HG03103 (cell line): ENCODE measurements around the gene CPLX3.
A peak's percentile ranks its signal among the peaks of the same experiment; 100 is the strongest.

Source experiments
- ATAC-seq: cut with Tn5 transposase; IDR thresholded peaks from one replicate; pipeline ENCODE4 v1.9.1; 2021; ENCODE audit warnings: low read depth; ENCODE audit not compliant: unreplicated experiment

Gene CPLX3

GRCh38 chr15:74843891-74844299, 17.5 kb downstream of the CPLX3 start:
- no peak for ATAC-seq

DNA sequence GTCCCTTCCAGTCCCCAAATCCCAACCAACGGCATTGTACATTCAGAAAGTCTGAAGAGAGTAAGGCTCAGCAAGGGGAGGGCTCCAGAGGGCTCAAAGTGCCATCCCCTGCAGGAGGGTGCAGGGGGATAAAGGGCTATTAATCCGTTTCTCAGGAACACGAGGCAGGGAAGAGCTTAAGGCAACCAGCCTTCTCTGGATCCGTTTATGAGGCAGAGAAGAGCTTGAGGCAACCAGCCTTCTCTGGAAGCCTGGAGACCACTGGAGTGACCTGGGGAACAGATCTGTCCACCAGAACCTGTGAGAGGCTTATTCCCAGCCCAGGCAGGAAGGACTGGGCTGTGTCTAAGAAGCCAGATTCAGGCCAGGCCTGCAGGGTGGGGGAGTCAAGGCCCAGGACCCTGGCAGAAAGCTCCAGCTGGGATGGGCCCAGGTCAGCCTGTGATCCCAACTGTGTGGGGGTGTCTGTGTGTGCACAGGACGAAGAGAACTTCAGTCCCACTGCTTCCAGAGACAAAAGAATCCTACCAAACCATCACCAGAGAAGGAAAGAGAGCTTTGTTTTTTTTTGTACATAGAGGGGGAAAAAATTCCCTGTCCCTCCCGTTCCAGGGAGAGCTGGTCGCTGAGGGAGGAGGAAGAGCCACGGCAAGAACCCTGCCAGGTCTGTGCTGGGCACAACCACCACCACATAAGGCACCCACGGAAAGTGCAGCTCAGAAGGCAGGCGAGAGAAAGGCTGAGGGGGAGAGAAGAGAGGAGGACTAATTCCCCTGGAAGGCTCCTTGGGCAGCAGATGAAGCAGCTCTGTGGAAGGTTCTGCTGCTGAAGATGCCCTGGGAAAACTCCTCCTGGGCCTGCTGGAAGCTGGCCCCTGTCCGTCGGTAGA, 18.1 kb downstream of the CPLX3 start:
- no peak for ATAC-seq

GRCh38 chr15:74845208-74845568, 18.8 kb downstream of the CPLX3 start:
- ATAC-seq: no peak

- ATAC-seq: no peak
Measured at GRCh38 chr15:74845581-74845980, 19.2 kb downstream of the CPLX3 start.

DNA sequence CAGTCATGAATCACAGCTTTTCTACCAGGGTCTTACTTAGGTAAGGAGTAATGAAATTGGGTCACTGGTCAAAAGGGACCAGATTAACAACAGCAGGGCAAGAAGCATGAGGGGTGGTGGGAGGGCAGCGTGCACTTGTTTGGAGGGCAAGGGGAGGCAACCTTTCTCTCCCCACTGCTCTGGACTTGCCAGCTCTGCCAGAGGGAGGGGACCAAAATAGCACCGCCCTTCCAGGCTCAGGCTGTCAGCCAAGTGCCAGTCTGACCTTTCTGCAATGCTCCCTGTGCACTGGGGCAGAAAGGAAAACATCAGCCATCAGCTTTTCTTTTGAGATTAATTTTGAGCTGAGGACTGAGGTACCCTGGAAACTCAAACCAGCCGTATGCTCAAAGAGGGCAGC, 21.0 kb downstream of the CPLX3 start:
- ATAC-seq: no peak

DNA sequence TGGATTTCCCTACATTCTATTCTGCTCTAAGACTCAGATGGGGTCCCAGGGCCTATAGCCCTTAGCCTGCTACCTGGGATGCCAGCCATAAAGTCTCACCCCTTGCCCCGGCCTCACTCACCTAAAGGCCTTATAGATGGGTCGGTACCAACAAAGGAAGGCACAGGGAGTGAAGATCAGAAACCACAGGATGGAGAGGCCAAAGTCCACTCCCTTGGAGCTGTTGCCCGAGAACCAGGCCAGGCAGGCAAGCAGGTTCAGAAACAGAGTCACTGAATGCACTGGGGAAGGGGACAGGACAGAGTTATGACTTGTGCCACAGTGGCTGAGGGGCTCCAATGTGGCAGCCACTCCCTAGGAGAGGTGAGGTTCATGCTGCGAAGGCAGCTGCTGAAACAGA, 24.0 kb downstream of the CPLX3 start:
- ATAC-seq: no peak

- no peak for ATAC-seq
Measured at GRCh38 chr15:74851960-74852359, 25.5 kb downstream of the CPLX3 start.

DNA sequence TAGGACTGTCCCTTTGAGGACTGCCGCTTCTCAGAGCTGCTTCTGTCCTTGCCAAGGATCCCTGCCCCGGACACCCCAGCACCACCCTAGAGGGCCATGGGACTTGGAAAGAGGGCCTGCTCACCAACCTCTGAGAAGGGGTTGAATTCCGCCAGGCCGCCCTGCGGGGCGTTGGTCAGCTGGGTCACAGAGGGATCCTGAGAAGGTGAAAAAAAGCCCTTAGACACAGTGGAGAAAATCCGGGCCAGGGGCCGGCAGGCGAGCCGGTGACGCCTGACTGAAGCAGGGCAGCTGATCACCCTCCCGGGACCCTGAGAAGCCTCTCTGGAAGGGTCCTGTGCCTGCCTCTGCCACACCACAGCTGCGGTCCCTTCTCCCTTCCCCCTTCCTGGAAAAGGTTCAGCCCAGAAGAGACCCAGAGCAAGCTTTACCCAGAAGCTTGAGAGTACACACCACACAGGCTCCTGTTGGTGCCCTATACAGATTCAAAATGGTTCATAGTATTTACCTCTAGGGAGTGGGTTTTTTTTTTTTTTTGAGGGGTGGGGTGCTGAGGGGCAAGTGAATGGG, 28.1 kb downstream of the CPLX3 start:
- no peak for ATAC-seq

- ATAC-seq: no peak
Measured at GRCh38 chr15:74855857-74856256, 29.4 kb downstream of the CPLX3 start.

DNA sequence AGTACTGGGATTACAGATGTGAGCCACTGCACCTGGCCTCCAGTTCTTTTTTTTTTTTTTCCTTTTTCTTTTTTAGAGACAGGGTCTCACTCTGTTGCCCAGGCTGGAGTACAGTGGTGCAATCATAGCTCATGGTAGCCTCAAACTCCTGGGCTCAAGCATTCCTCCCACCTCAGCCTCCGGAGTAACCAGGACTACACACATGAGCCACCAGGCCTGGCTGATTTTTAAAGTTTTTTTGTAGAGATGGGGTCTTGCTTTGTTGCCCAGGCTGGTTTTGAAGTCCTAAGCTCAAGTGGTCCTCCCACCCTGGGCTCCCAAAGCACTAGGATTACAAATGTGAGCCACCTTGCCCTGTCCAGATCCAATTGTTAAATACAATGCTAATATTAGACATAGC, 30.1 kb downstream of the CPLX3 start:
- ATAC-seq: no peak

DNA sequence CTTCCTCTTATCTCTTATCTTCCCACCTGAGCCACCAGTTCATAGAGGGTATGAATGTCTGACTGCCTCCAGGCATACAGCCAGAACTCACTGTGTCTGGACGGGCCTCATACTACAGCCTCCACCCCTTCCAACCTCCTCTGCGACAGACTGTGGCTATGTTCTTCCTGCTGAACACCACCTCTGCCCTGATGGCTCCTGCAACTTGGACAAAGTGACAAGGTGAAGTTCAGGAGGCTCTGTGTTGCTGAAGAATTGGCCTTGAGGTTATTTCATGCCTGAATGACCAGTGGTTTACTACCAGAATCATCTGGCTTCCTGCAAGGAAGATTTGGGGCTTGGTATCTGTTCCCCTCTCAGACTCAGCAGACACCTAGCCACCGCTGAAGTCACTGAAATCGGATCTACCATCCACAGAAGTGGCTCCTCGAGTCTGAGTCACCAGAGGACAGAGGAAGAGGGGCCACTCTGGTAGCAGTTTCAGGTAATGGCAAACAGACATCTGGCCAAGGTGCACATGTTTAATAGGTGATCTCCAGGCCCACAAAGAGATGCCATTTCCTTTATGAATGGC, 30.7 kb downstream of the CPLX3 start:
- peak; percentile 58 for ATAC-seq

DNA sequence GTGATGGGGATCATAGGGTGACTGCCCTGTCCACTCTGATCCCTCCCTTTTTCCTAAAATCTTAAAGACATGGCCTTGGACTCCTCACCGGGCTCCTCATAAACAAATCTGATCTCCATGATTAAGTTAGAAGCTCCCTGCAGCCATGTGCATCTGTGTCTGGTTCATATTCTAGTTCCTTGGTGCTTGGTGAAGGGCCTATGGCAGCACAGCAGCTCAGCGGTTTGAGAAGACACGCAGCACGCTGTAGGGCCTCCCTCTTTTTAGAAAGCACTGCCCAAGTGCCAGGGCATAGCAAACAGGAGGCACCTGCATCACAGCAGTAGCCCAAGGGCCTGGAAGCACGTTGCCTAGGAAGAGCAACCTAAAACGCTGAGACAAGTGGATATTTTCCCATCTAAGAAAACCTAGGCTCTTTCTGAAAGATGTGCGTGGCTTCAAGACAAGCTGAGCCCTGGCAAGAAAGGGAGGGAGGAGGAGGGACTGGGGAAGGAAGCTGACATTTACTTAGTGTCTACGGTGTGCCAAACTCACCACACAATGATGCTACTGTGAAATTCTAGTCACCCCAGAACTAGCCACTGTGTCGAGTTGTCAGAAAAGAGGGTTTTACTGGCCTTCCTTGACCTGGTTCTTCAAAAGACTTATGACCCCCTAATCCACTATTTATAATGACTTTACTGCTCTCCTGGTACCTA, 31.4 kb downstream of the CPLX3 start:
- no peak for ATAC-seq

DNA sequence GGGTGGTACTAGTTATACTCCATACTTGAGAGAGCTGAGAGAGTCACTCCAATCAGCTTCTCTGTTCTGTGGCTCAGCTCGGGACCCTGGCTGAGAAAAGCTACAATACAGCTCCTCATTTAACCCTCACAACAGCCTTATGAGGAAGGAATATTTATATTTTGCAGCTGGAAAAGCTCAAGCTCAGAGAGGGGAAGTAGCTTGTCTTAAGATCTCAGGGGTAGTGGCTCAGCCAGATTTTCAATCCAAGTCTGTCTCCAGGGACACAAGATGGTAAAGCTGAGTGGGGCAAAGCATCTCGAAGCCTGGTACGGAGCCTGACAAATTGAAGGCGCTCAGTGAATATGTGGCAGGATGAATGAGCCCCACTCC, 31.9 kb downstream of the CPLX3 start:
- ATAC-seq: no peak

DNA sequence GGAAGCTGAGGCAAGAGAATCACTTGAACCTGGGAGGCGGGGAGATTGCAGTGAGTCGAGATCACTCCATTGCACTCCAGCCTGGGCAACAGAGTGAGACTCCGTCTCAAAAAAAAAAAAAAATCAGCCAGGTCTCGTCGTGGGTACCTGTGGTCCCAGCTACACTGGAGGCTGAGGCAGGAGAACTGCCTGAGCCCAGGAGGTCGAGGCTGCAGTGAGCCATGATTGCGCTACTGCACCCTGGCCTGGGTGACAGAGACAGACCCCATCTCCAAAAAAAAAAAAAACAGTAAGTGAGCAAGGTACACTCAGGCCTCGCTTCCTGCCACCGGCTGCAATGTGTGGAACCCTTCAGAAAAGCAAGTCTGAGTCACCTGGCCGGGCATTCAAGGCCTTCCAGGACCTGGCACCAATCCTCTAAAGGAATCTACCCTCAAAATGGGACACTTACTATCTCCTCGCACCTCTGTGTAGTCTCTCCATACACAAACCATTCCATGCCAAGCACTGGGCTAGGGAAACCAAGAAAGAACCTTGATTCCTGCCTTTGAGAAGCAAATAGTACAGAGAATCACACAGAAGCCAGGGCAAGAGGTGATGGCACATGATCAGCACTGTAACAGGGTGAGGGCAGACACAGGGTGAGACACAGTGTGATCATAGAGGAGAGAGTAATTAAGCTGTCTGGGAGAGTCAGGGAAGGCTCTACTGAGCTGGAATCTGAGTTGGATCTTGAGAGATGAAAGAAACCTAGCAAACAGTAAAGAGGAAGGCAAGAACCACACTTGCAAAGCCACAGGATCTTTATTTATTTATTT, 37.0 kb downstream of the CPLX3 start:
- ATAC-seq: no peak

- ATAC-seq: no peak
Measured at GRCh38 chr15:74864296-74864695, 37.9 kb downstream of the CPLX3 start.

DNA sequence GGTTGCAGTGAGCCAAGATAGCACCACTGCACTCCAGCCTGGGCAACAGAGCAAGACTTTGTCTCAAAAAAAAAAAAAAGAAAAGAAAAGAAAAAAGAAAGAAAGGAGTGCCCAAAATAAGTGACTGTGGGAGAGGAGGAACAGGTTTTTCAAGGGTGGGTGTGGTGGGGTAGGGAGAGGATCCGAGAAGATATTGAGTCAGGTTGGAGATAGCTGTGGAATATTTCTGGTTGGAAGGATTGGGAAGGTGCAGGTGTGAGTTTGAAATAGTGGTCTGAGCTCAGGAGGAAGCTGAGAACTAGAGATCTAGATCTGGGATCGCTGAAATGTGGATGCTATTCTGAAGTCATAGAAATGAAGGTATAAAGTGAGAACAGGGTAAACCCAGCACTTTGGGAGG, 38.9 kb downstream of the CPLX3 start:
- no peak for ATAC-seq

DNA sequence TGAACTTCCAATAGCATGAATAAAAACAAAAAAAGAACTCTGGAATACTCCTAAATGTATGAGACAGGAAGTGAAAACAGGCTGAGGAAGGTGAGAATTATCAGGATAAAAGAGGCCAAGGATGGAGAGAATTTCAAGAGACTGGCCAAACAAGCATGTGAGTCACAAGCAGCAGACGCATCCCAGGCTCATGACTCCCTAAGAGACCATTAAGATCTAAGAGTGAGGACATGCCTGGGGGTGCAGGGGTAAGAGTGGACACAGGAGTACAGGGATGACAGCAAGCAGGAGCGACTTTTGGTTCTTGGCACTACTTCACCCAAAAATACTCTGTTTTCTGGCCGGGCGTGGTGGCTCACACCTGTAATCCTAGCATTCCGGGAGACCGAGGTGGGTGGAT, 39.7 kb downstream of the CPLX3 start:
- no peak for ATAC-seq

DNA sequence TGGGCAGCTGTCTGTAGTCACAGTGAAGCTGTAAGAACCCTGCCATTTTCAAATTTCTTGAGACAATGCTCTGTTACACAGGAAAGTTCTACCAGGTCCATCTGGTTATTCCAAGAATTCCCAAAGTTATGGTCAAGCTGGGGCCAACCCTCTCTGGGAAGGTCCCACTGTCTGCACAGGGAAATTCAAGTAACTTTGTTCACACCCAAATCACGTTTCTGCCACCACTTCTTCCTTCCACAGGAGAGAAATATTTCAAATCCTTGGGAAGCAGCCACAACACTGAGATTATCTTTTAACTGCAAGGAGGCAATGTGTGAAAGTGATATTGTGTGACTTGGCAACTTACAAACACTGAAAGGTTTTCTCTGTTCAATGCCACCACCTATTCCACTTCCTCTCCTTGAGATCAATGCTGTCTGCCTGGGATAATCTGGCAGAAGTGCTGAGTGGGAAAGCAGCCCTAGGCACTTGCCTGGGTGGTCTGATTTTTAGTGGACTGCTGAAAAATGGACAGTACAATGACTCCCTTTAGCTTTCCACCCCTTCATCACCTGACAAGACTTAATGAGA, 41.1 kb downstream of the CPLX3 start:
- ATAC-seq: no peak

GRCh38 chr15:74868059-74868458, 41.6 kb downstream of the CPLX3 start:
- ATAC-seq: no peak

DNA sequence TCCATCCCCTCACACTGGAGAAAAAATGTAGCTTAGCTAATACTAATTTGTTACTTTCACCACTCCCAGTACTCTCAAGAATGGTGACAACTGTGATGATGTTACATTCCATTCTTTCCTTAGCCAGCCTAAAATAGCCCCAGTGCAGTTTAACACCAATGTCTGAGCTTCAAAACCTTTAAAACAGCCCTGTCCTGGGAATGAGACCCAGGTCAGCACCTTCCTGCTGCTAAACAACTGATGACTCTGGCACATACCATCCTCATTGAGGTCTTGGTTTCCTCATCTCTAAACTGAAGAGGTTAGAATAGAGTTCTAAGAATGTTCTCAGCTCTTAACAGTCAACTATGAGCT, 42.9 kb downstream of the CPLX3 start:
- no peak for ATAC-seq
